OCI-LY1 (cell line): ENCODE data around the gene SOX10.

Experiments used
- H2AFZ ChIP-seq: fragments of 200-600 bp; sonication (generic), shearing (Covaris generic); 2 replicates; pipeline ENCODE4 v1.6.0; 2014; ENCODE audit warnings: antibody characterized with exemption, mild to moderate bottlenecking, low read length
- H3F3A ChIP-seq: fragments of 200-600 bp; sonication (generic), shearing (Covaris generic); 2 replicates; pipeline ENCODE4 v1.6.0; 2014; ENCODE audit warnings: mild to moderate bottlenecking, antibody characterized with exemption, low read length, moderate library complexity; ENCODE audit not compliant: insufficient read depth
- H3K27ac ChIP-seq: fragments of 200-600 bp; sonication (generic); 2 replicates; pipeline ENCODE4 v1.5.1; 2014; ENCODE audit warnings: low read length, mixed run types, mild to moderate bottlenecking, low read depth; ENCODE audit not compliant: poor library complexity, severe bottlenecking
- H3K27me3 ChIP-seq: fragments of 200-600 bp; sonication (generic); 2 replicates; pipeline ENCODE4 v1.6.0; 2014; ENCODE audit warnings: antibody characterized with exemption, mild to moderate bottlenecking, low read length, moderate library complexity; ENCODE audit not compliant: insufficient read depth
- H3K36me3 ChIP-seq: fragments of 200-600 bp; sonication (generic); 2 replicates; pipeline ENCODE4 v1.6.1; 2014; ENCODE audit warnings: mild to moderate bottlenecking, antibody characterized with exemption, low read length, moderate library complexity, mixed read lengths; ENCODE audit not compliant: insufficient read depth
- H3K4me1 ChIP-seq: fragments of 200-600 bp; sonication (generic); 2 replicates; pipeline ENCODE4 v1.5.1; 2014; ENCODE audit warnings: mild to moderate bottlenecking, low read length, moderate library complexity; ENCODE audit not compliant: insufficient read depth, severe bottlenecking
- H3K4me2 ChIP-seq: fragments of 200-600 bp; sonication (generic), shearing (Covaris generic); 2 replicates; pipeline ENCODE4 v1.6.1; 2014; ENCODE audit warnings: low read length
- H3K4me3 ChIP-seq: fragments of 200-600 bp; sonication (generic); 2 replicates; pipeline ENCODE4 v1.5.1; 2014; ENCODE audit warnings: low read length, low read depth, mild to moderate bottlenecking, mixed read lengths; ENCODE audit not compliant: poor library complexity, severe bottlenecking
- H3K79me2 ChIP-seq: fragments of 200-600 bp; shearing (Covaris generic); 2 replicates; pipeline ENCODE4 v1.6.1; 2016; ENCODE audit warnings: mixed run types, low read length, mixed read lengths; ENCODE audit not compliant: insufficient read depth
- H3K9ac ChIP-seq: fragments of 200-600 bp; sonication (generic), shearing (Covaris generic); 2 replicates; pipeline ENCODE4 v1.6.1; 2014; ENCODE audit warnings: mild to moderate bottlenecking, low read length, mixed read lengths
- H3K9me2 ChIP-seq: fragments of 200-600 bp; sonication (generic), shearing (Covaris generic); 2 replicates; pipeline ENCODE4 v1.6.1; 2014; ENCODE audit warnings: low read depth, mild to moderate bottlenecking, low read length, mixed read lengths
- H3K9me3 ChIP-seq: fragments of 200-600 bp; shearing (Covaris generic); 2 replicates; pipeline ENCODE4 v1.6.1; 2014; ENCODE audit warnings: low read length, mixed read lengths
- H4K20me1 ChIP-seq: fragments of 200-600 bp; sonication (generic), shearing (Covaris generic); 2 replicates; pipeline ENCODE4 v1.6.0; 2016; ENCODE audit warnings: mild to moderate bottlenecking, low read length; ENCODE audit not compliant: insufficient read depth
- CTCF ChIP-seq: fragments of 200-600 bp; sonication (generic), shearing (Covaris generic); IDR thresholded peaks from 2 replicates; pipeline ENCODE4 v1.5.1; 2017; ENCODE audit warnings: mild to moderate bottlenecking, antibody characterized with exemption, low read length, moderate library complexity, mixed read lengths
- EZH2 ChIP-seq: fragments of 200-600 bp; sonication (generic), shearing (Covaris generic); IDR thresholded peaks from 2 replicates; pipeline ENCODE4 v1.8.0; 2017; ENCODE audit warnings: borderline replicate concordance, mixed run types, mild to moderate bottlenecking, antibody characterized with exemption, low read length, moderate library complexity, mixed read lengths

Gene SOX10

GRCh38 chr22:37940698-37941376 is 43.5 kb downstream of the SOX10 start:
- H3K36me3 ChIP-seq = peaks cover 23% of the 10 kb centered on the region; the same call in 1 of the 2 replicates
- no peaks in the 10 kb centered on the region for H4K20me1 ChIP-seq
- H3K9me3 ChIP-seq = no peaks in the 10 kb centered on the region
- no peak for TF ChIP-seq EZH2
- TF ChIP-seq CTCF = no peak
- H3K27me3 ChIP-seq = no peaks in the 10 kb centered on the region
- no peaks in the 10 kb centered on the region for H3K79me2 ChIP-seq
- H3K4me3 ChIP-seq = no peak overlapping the region
- no peak overlapping the region for H3K9ac ChIP-seq
- no peaks in the 10 kb centered on the region for H3K4me1 ChIP-seq
- no peak overlapping the region for H2AFZ ChIP-seq
- no peaks in the 10 kb centered on the region for H3K9me2 ChIP-seq
- no peak overlapping the region for H3K4me2 ChIP-seq
- H3F3A ChIP-seq = no peaks in the 10 kb centered on the region
- H3K27ac ChIP-seq = no peak overlapping the region

GRCh38 chr22:37933711-37934376 is 50.5 kb downstream of the SOX10 start:
- peak; percentile 97 for TF ChIP-seq CTCF
- no peak for TF ChIP-seq EZH2
- Histone ChIP-seq H3K4me3 (no peak overlapping the region), H3F3A (no peaks in the 10 kb centered on the region), H3K4me1 (no peaks in the 10 kb centered on the region), H3K27me3 (no peaks in the 10 kb centered on the region), H3K9ac (no peak overlapping the region), H3K9me2 (no peaks in the 10 kb centered on the region), H4K20me1 (no peaks in the 10 kb centered on the region), H3K27ac (no peak overlapping the region), H3K79me2 (no peaks in the 10 kb centered on the region), H3K9me3 (no peaks in the 10 kb centered on the region), H3K36me3 (peaks cover 22% of the 10 kb centered on the region; the same call in 1 of the 2 replicates), H2AFZ (no peak overlapping the region), H3K4me2 (no peak overlapping the region; the same call in 1 of the 2 replicates)

- H3K27ac ChIP-seq = no peak overlapping the region
- no peaks in the 10 kb centered on the region for H3K27me3 ChIP-seq
- H3K4me2 ChIP-seq = no peak overlapping the region
- no peaks in the 10 kb centered on the region for H3K9me3 ChIP-seq
- TF ChIP-seq EZH2 = no peak
- no peak for TF ChIP-seq CTCF
- H3F3A ChIP-seq = no peaks in the 10 kb centered on the region
- no peaks in the 10 kb centered on the region for H3K9me2 ChIP-seq
- H2AFZ ChIP-seq = no peak overlapping the region
- H3K9ac ChIP-seq = no peak overlapping the region
- peaks cover 22% of the 10 kb centered on the region; the same call in 1 of the 2 replicates for H3K36me3 ChIP-seq
- H3K79me2 ChIP-seq = no peaks in the 10 kb centered on the region
- no peaks in the 10 kb centered on the region for H4K20me1 ChIP-seq
- no peaks in the 10 kb centered on the region for H3K4me1 ChIP-seq
- no peak overlapping the region for H3K4me3 ChIP-seq
These were observed 51.4 kb downstream of the SOX10 start for GRCh38 chr22:37932821-37933578.
